Activated CD8-positive, alpha-beta memory T cell treated with anti-CD3 and anti-CD28 coated beads, Interleukin-2, amount 50 U/mL, for 24 hours (primary cell): Measurements from ENCODE around the gene TLCD3B.

Source experiments
- DNase-seq: peaks from one replicate; pipeline ENCODE4 v3.0.0-alpha.2; 2020; ENCODE audit errors: extremely low read depth

The TLCD3B gene

GRCh38 chr16:30030841-30031413, at the start of gene TLCD3B:
TLCD3B (minus strand) TSS chr16:30031271; CDS start chr16:30030527, 744 bp downstream.
- DNase-seq = no peak

GRCh38 chr16:30079480-30079879, 48.4 kb upstream of the TLCD3B start:
- DNase-seq = no peak

GRCh38 chr16:30078744-30079143, 47.7 kb upstream of the TLCD3B start:
- no peak for DNase-seq

GRCh38 chr16:30077656-30078055, 46.6 kb upstream of the TLCD3B start:
- DNase-seq = no peak

GRCh38 chr16:30076276-30076791, 45.3 kb upstream of the TLCD3B start:
- DNase-seq = no peak

GRCh38 chr16:30075503-30076275, 44.6 kb upstream of the TLCD3B start, which contains the start of gene PPP4C:
PPP4C (plus strand) TSS chr16:30075994; CDS start chr16:30076378, 384 bp downstream.
- peak; percentile 69 for DNase-seq

- DNase-seq = no peak
Observed at GRCh38 chr16:30070490-30070889, 39.4 kb upstream of the TLCD3B start.

- no peak for DNase-seq
Observed at GRCh38 chr16:30069611-30070462, 38.8 kb upstream of the TLCD3B start.

GRCh38 chr16:30068750-30069610, 37.9 kb upstream of the TLCD3B start:
- no peak for DNase-seq

- no peak for DNase-seq
Observed at GRCh38 chr16:30068333-30068732, 37.3 kb upstream of the TLCD3B start.

GRCh38 chr16:30067584-30067916, 36.5 kb upstream of the TLCD3B start:
- DNase-seq = no peak

GRCh38 chr16:30066761-30067583, 35.9 kb upstream of the TLCD3B start:
- no peak for DNase-seq

- DNase-seq = no peak
Observed at GRCh38 chr16:30065943-30066760, 35.1 kb upstream of the TLCD3B start.

- peak; percentile 86 for DNase-seq
Observed at GRCh38 chr16:30065102-30065942, 34.3 kb upstream of the TLCD3B start, which contains the start of gene ALDOA. ALDOA (plus strand) TSS chr16:30065760; CDS start chr16:30066898, 1,138 bp downstream.

GRCh38 chr16:30064729-30065101, 33.6 kb upstream of the TLCD3B start:
- no peak for DNase-seq

GRCh38 chr16:30063893-30064728, 33.0 kb upstream of the TLCD3B start:
- no peak for DNase-seq

- no peak for DNase-seq
Observed at GRCh38 chr16:30063278-30063892, 32.3 kb upstream of the TLCD3B start.
